Effector memory CD8-positive, alpha-beta T cell (primary cell): ENCODE measurements around the gene PNKP.

ENCODE experiments used
- ATAC-seq: fragments of 150-1000 bp; cut with Tn5 transposase; replicated peaks from 2 replicates; pipeline ENCODE4 v1.10.0; 2021; ENCODE audit warnings: mild to moderate bottlenecking, moderate library complexity
- DNase-seq, 3 experiments: peaks; one replicate each; pipeline ENCODE4 v3.0.0; 2021
- H3K27ac Mint-ChIP-seq, 2 donors: one replicate each; pipeline ENCODE4 v1.8.0; 2022; ENCODE audit warnings: mild to moderate bottlenecking in 2 of 2, mixed read lengths in 2 of 2, moderate library complexity in 2 of 2
- H3K27me3 Mint-ChIP-seq, 2 donors: one replicate each; pipeline ENCODE4 v1.8.0; 2022; ENCODE audit warnings: mixed read lengths in 2 of 2
- H3K36me3 Mint-ChIP-seq: one replicate; pipeline ENCODE4 v1.8.0; 2022; ENCODE audit warnings: mild to moderate bottlenecking, moderate library complexity, mixed read lengths; ENCODE audit not compliant: insufficient read depth
- H3K4me1 Mint-ChIP-seq, 2 donors: one replicate each; pipeline ENCODE4 v1.8.0; 2022; ENCODE audit warnings: low read depth in 2 of 2, mixed read lengths in 2 of 2
- H3K4me3 Mint-ChIP-seq, 2 donors: one replicate each; pipeline ENCODE4 v1.8.0; 2022; ENCODE audit warnings: mild to moderate bottlenecking in 2 of 2, mixed read lengths in 2 of 2, moderate library complexity in 2 of 2
- H3K9me3 Mint-ChIP-seq, 2 donors: one replicate each; pipeline ENCODE4 v1.8.0; 2022; ENCODE audit warnings: mixed read lengths in 2 of 2
- total RNA-seq, 9 experiments: gene quantifications; one replicate each; lab custom pipeline; 2026; lab: John Stamatoyannopoulos, UW

PNKP gene
- total RNA-seq, result 70.7 to 108 (median 83.4) reads per million in 9 experiments

DNA sequence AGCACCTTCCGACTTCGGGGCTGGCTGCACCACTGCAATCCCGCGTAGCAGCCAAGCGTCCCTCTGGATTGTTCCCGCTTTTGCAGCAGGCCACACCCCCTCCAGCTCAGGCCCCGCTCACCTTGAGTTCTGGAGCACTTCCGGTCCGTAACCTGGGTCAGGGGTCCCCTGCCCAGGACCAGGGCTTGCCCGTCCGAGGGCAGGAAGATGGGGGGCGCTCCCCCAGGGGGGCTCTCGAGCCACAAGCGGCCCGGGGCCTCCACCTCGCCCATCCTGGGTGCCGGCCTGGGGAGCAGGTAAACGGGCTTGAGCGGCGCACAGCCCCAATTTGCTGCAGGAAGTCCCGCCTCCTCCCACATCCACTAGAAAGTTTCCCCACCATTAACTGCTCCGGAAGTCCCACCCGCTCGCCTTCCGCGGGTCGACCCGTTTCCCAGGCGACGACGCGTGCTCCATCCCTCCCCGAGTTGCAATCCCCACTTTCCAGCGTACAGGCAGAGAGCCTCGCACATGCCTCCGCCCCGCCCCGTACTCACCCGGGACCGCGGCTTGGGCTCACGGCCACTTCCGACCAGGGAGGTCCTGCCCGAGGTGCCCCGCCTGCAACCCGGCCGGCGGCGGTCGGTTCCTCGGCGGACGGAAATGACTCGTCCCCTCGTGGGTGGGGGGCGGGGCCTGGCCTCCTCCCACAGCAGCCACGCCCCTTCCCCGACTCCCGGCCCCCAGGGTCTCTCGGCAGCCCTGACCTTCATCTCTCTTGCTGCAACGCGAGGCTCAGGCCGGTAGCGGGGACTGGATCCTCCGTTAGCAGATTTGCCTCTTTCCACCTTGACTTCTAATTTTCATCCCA lies at the start of gene PNKP:
Gene PNKP (minus strand): TSS at position 644 of the 850 bp plus-strand sequence. CDS start 372 bp downstream, at position 272.
- H3K27me3 Mint-ChIP-seq, result no peaks in the 10 kb centered on the region
- H3K36me3 Mint-ChIP-seq, result peaks cover 53% of the 10 kb centered on the region
- no peaks in the 10 kb centered on the region for H3K9me3 Mint-ChIP-seq
- DNase-seq (peak; percentile 82 to 84 (median 83)), ATAC-seq (peak; percentile 51)
- H3K4me1 Mint-ChIP-seq, result peaks cover 37 to 41% of the 10 kb centered on the region in 2 donors
- no peak within 1 kb of the TSS for H3K4me3 Mint-ChIP-seq
- H3K27ac Mint-ChIP-seq, result peak within 1 kb of the TSS in 1 of 2 donors; percentile 95

DNA sequence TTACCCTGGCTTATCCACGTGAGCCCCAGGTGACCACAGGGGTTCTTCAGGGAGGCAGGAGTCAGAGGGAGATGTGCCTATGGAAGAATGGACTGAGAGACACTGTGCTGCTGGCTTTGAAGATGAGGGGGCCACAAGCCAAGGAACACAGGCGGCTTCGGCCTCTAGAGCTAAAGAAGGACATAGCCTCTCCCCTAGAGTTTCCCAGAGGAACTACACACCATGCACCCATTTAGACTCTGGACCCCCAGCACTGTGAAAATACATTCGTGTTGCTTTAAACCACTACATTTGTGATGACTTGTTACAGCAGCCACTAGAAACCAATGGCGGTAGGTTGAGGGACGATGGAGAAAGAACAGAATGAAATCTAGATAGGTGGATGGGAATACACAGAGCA lies 47.9 kb upstream of the PNKP start:
- Mint-ChIP-seq H3K27me3 (no peaks in the 10 kb centered on the region), H3K4me1 (peaks cover 19 to 24% of the 10 kb centered on the region in 2 donors), H3K27ac (peak overlapping the region; percentile 23 to 86), H3K9me3 (no peaks in the 10 kb centered on the region), H3K4me3 (no peak overlapping the region), H3K36me3 (peaks cover 40% of the 10 kb centered on the region)
- ATAC-seq (no peak), DNase-seq (no peak)

DNA sequence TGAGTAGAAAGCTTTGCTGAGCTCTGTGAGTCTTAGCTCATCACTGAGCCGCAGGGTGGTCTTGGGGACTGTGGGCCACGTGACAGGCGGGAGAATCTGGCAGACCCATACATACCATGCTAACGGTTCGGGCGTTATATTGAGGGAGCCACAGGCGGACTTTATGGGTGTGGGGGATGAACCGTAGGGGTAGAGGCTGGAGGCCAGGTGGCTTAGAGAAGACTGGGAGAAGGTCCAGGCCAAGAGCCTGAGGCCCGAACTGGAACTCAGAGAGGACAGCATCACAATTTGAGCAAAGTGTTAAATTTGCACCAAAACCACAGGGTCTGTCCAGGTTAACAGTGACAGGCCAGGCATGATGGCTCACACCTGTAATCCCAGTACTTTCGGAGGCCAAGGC lies 46.3 kb upstream of the PNKP start:
- no peaks in the 10 kb centered on the region for H3K9me3 Mint-ChIP-seq
- ATAC-seq (no peak), DNase-seq (no peak)
- peaks cover 18 to 23% of the 10 kb centered on the region in 2 donors for H3K4me1 Mint-ChIP-seq
- peak overlapping the region; percentile 45 to 53 for H3K27ac Mint-ChIP-seq
- no peak overlapping the region for H3K4me3 Mint-ChIP-seq
- peaks cover 32% of the 10 kb centered on the region for H3K36me3 Mint-ChIP-seq
- no peaks in the 10 kb centered on the region for H3K27me3 Mint-ChIP-seq

DNA sequence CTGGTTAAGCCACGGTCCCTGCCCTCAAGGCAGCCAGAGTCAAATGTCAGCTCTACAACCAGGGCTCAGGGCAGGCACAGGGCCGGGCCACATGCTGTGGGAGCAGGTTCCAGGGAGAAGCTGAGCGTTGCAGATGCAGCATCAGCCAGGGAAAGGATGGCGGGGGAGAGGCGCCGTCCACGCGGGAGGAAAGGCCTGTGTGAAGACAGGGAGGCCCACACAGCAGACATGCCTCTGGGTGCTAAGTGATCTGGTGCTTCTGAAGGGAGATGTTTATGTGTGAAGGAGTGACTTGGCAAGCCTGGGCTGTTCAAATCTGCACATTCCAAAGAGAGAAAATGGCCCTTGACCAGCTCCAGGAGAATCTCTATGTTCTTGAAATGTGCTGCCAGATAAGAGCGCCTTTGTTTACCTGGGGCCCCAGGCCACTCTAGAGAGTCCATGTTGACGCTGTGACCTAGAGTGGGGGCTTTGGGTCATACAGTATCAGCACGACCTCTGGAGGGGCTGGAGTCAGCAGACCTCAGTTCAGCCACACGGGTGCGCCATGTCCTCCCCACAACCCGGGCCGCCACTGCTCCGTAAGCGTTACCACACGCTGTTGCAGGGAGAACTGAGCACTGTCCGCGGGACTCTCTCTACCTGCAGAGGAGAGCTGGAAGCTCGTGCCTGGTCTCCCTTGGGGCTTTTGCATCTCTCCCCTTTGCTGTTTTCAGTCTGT lies 45.7 kb upstream of the PNKP start:
- no peak for DNase-seq
- no peak for ATAC-seq
- Mint-ChIP-seq H3K4me3 (no peak overlapping the region), H3K27ac (peak overlapping the region; percentile 75 to 87), H3K9me3 (no peaks in the 10 kb centered on the region), H3K36me3 (peaks cover 30% of the 10 kb centered on the region), H3K27me3 (no peaks in the 10 kb centered on the region), H3K4me1 (peaks cover 17 to 21% of the 10 kb centered on the region in 2 donors)

DNA sequence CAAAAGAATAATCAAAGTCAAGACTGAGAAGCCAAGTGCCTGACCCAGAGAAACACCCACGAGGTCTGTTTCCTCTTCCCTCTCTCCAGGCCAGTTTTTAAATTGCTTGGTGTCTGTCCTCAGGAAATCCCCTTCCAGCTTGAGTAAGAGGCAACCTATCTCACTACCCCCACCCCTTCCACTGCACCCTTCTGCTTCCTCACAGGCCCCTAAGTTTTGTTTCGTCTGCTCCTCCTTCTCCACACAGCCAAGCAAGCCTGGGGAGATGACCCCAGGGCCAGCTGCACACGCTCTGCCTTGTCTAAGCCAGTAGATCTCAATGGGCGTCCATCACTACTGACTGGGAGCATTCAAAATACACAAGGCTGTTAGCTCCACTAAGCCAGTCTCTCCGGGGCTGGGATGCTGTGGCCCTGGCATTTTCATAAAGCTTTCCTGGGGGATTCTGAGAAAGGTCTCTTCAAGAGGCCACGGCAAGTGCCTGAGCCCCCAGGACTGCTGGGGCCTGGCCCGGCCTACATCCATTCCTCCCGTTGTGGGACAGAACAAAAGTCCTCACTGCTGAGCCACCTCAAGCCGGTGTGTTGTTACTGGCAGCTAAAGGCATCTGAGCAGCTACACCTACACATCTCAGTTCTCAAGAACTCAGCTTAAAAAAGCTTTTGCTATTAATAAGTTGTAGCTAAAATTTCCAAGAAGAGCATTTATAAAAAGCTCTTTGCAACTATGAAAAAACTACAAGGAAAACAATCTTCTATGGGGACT lies 44.2 kb upstream of the PNKP start:
- Mint-ChIP-seq H3K36me3 (peaks cover 39% of the 10 kb centered on the region), H3K9me3 (no peaks in the 10 kb centered on the region), H3K27ac (peak overlapping the region; percentile 66 to 87), H3K4me1 (peaks cover 13 to 25% of the 10 kb centered on the region in 2 donors), H3K27me3 (no peaks in the 10 kb centered on the region), H3K4me3 (no peak overlapping the region)
- ATAC-seq (peak; percentile 86), DNase-seq (no peak)

DNA sequence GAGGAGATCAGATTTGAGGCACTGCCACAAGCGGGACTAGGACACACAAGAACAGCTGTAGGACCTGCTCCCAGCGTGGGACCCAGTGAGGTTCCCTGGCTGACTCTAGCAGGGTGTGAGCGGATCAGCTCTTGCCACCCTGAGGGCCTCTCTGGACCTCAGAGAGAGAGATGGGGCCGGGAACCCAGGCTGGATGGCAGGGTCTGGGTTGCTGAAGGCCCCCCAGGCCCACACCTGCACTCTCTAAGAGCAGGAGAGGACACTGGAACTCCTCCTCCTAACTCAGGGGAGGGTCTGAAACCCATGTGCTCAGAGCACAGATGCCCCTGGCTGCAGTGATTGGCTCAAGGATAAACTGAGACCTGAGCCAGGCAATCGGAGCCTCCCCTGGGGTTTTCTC lies 42.8 kb upstream of the PNKP start:
- Mint-ChIP-seq H3K36me3 (peaks cover 29% of the 10 kb centered on the region), H3K9me3 (no peaks in the 10 kb centered on the region), H3K27ac (peak overlapping the region in 1 of 2 donors; percentile 87)

DNA sequence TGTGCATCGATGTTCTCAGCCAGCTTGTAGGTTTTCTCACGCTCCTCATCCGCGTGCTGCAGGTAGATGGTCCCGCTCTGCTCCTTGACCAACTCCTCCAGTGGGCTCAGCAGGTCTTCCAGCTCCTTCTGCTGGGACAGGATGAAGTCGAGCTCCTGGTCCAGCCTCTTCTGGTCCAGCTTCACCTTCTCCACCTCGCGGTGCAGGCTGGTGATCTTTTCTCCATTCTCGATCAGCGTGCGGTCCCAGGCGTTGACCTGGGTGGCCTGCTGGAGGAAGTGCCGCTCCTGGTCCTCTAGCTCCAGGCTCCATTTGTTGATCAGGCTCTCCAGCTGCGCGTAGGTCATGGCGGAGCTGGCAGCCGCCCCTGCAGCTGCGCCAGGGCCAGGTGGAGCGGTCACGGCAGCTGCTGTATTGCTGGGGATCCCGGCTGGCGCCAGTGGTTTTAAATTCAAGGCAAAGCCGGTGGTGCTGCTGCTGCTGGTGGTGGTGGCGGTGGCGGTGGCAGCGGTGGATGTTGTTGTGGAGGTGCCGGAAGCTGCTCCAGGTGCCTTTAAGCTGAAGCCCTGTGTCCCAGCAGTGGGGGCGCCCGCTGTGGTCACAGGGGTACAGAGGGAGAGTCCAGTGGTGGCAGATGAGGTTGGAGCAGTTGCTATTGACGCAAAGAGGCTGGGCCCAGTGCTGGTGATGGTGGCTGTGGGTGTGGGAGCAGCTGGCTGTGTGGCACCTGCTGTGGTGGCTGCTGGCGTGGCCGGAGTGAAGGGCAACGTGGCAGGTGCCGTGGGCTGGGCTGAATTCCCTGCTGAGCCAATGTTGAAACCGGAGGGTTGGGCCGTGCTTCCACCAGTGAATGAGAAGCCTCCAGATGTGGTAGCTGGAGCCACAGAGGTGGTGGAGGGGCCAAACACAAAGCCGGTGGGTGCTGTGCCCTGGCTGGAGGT lies 41.4 kb upstream of the PNKP start:
- Mint-ChIP-seq H3K27me3 (no peaks in the 10 kb centered on the region), H3K4me1 (peaks cover 9 to 18% of the 10 kb centered on the region in 2 donors), H3K4me3 (no peak overlapping the region), H3K27ac (peak overlapping the region; percentile 13 to 65), H3K9me3 (no peaks in the 10 kb centered on the region), H3K36me3 (peaks cover 21% of the 10 kb centered on the region)
- ATAC-seq (no peak), DNase-seq (no peak)

More for the DNA sequence above, 42.8 kb upstream of the PNKP start:
- no peak for DNase-seq
- no peaks in the 10 kb centered on the region for H3K27me3 Mint-ChIP-seq
- H3K4me1 Mint-ChIP-seq, result peaks cover 9 to 22% of the 10 kb centered on the region in 2 donors
- H3K4me3 Mint-ChIP-seq, result no peak overlapping the region
- ATAC-seq, result no peak

DNA sequence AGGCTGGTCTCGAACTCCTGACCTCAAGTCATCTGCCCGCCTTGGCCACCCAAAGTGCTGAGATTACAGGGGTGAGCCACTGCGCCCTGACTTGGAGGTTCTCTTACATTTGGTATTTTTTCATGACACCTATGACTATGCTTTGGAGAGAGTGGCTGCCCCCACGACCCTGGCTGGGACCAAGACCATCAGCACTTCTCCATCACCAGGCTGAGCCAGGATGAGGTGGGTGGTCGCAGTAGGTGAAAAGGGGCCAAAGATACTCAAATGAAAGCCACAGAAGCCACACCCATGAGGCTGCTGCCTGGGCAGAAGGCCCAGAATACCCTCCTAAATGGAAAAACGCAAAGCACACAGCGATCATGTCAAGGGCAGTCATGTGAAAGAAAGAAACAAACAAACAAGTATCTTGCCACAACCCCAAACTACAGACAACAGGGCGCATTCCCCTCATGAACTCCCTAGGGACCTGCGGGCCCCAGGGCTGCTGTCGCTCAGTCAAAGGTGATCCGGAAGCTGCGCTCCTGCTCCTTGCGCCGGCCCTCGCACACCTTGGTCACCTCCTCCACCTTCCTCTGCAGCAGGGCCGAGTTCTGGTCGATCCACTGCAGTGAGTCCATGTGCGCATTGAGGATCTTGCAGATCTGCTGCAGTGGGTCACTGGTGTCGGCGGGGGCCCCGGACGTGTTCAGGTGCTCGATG lies 40.5 kb upstream of the PNKP start:
- no peaks in the 10 kb centered on the region for H3K27me3 Mint-ChIP-seq
- H3K4me1 Mint-ChIP-seq, result peaks cover 9 to 15% of the 10 kb centered on the region in 2 donors
- H3K9me3 Mint-ChIP-seq, result no peaks in the 10 kb centered on the region
- H3K36me3 Mint-ChIP-seq, result peaks cover 21% of the 10 kb centered on the region
- no peak overlapping the region for H3K4me3 Mint-ChIP-seq
- peak overlapping the region; percentile 13 to 65 for H3K27ac Mint-ChIP-seq
- DNase-seq (no peak), ATAC-seq (no peak)

DNA sequence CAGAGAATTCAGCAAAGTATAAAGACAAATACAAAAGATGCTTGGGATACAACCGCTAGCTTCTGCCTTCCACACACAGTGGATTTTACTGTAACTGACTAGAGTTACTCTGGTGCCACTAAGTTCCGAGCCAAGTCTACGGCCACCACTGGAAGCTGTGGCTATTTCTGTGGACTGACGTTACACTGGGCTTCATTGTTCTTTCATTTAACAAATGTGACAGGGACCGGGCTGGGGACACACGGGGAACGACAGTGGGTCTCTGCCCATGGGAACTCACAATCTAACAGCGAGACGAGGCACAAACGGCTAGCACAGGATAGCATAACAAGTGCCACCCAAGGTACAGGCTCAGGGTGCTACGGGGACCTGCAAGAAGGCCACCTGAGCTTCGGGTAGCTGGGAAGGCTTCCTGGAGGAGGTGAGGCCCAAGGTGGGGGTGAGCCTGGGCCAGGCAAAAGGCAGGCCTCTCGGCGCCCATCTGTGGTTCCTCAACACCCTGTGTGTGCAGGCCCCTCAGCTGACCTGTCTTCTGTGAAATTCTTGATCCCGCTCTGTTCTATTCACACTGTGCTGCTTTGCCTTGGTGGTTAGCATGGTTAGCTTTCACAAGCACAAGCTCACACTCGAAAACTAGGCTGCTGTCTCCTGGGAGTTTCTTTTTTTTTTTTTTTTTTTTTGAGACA lies 39.6 kb upstream of the PNKP start:
- H3K4me3 Mint-ChIP-seq, result no peak overlapping the region
- peak overlapping the region in 1 of 2 donors; percentile 23 for H3K27ac Mint-ChIP-seq
- H3K36me3 Mint-ChIP-seq, result peaks cover 16% of the 10 kb centered on the region
- peaks cover 9 to 12% of the 10 kb centered on the region in 2 donors for H3K4me1 Mint-ChIP-seq
- no peak for ATAC-seq
- no peak for DNase-seq
- no peaks in the 10 kb centered on the region for H3K27me3 Mint-ChIP-seq
- no peaks in the 10 kb centered on the region for H3K9me3 Mint-ChIP-seq

DNA sequence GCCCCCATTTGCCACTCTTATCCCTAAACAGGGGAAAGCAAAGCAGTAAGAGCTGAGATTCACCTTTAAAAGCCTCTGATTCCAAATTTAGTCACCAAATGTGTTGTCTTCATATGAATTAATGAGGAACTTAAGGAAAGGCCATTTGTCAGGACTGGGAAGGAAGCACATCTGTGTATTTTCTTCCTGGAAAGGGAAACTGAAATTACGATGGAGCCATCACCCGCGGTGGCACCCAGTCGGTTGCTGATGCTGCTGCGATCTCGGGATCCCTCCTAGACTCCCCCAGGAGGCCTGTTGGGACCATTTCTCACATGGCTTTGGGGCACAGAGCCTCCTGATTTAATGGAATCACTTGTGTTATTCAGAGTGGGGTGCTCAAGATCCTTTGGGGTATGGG lies 36.8 kb upstream of the PNKP start:
- no peaks in the 10 kb centered on the region for H3K27me3 Mint-ChIP-seq
- H3K9me3 Mint-ChIP-seq, result no peaks in the 10 kb centered on the region

DNA sequence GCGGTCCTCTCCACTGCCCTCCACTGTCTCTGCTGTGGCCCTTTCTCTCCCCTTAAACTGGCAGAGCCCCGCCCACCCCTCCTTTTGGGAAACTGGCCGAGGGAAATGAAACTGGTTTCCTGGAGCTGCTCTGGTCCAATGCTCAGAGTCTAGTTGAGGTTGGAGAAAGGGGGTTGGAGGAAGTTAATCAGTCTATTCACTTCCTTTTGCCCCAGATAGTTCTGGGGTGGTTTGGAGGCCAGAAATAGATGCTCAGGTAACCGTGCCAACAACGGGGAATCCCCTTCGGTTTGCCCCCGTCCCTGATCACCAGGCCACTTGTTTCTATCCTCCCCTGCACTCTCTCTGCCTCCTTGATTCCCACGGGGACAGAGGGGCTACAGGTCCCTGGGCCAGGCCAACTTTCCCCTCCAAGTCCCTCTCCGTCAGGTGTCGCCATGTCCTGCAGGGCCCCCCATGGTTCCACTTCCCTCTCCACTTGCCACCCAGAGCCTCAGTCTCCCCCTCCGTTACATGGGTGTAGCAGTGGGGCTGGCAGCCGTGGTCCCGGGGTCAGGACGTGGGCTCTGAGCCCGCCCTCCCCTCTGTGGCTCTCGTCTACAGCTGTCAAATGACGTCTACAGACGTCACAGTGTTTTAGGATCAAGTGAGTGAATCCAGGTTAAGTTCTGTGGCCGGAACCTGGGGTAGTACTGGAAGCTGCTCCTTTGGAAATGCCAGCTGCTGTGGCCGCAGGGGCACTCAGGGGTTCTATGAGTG lies 29.7 kb upstream of the PNKP start, which contains the start of gene IL4I1:
Gene IL4I1 (minus strand): TSS at position 25 of the 759 bp plus-strand sequence. CDS start 727 bp downstream, outside the sequence.
- H3K36me3 Mint-ChIP-seq, result peaks cover 2% of the 10 kb centered on the region
- peak within 1 kb of the TSS; percentile 98 to 99 for H3K27ac Mint-ChIP-seq
- no peaks in the 10 kb centered on the region for H3K27me3 Mint-ChIP-seq
- peak; percentile 66 for ATAC-seq
- H3K9me3 Mint-ChIP-seq, result no peaks in the 10 kb centered on the region
- peak within 1 kb of the TSS; percentile 74 to 86 for H3K4me3 Mint-ChIP-seq
- DNase-seq, result peak; percentile 69 to 77 (median 76)
- H3K4me1 Mint-ChIP-seq, result peaks cover 24 to 47% of the 10 kb centered on the region in 2 donors

More for the DNA sequence above, 36.8 kb upstream of the PNKP start:
- H3K36me3 Mint-ChIP-seq, result peaks cover 16% of the 10 kb centered on the region
- no peak for DNase-seq
- H3K4me3 Mint-ChIP-seq, result no peak overlapping the region
- peaks cover 0 to 4% of the 10 kb centered on the region in 2 donors for H3K4me1 Mint-ChIP-seq
- peak overlapping the region in 1 of 2 donors; percentile 35 for H3K27ac Mint-ChIP-seq
- no peak for ATAC-seq
